Mammary epithelial cell (primary cell): ENCODE results near the gene ICA1.

Experiments used
- CTCF ChIP-seq, 2 donors: IDR thresholded peaks in 1 of 2; conservative IDR thresholded peaks in 1 of 2; 2 replicates each; pipeline ENCODE4 v1.5.1; 2011 to 2012; ENCODE audit warnings: inconsistent platforms in 2 of 2, low read length in 2 of 2, mild to moderate bottlenecking in 2 of 2, control low read depth in 1 of 2, low read depth in 1 of 2; ENCODE audit not compliant: insufficient read depth in 1 of 2; ENCODE audit errors: extremely low read depth in 1 of 2
- EZH2 ChIP-seq: IDR thresholded peaks from 2 replicates; pipeline ENCODE4 v1.6.1; 2012; ENCODE audit warnings: low read length, inconsistent platforms, borderline replicate concordance

DNA sequence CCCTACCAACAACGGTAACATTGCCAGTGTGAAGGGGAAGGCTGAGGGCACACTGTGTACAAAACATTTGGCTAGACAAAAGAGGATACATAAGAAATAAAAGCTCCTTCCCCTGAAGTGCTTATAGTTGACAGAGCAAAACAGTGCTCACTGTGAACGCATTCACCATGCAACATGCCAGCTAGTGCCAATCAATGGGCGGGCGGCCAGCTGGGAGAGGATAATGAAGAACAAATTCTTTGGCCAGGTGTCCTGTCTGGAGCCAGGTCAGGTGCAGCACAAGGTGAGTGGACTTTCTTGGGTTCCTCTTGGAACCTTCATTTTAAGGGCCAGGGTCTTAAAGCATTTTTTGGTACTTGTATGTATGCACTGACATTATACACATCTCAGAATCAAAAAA lies 106.1 kb downstream of the ICA1 start:
- TF ChIP-seq CTCF (conservative IDR thresholded peaks at IDR 0.05 in 1 of 2, IDR thresholded peaks at IDR 0.05 in 1 of 2; ENCODE audit: extremely low read depth in 1 of 2, insufficient read depth in 1 of 2, low read depth in 1 of 2, low read length in 2 of 2): no peak
- no peak for TF ChIP-seq EZH2
